Gastrocnemius medialis (tissue), 4 donors: ENCODE results near the gene GRPR. TPM values are rescaled to one million over a fixed set of nuclear protein-coding genes. Genes with fewer than 3 reads are reported as not detected.

Experiments used
- ATAC-seq, 2 donors: fragments of 150-250 bp; one replicate each; pipeline ENCODE4 v1.9.1; 2016
- DNase-seq, 2 donors: peaks; one replicate each; pipeline ENCODE4 v3.0.0-alpha.2; 2019
- H3K27ac ChIP-seq, 4 donors: fragments of 200-600 bp; sonication (generic); 1 replicate in 1 of 4; 2 replicates in 3 of 4; pipeline ENCODE4 v1.5.1; 2016 to 2018; ENCODE audit warnings: mild to moderate bottlenecking in 2 of 4, moderate library complexity in 1 of 4
- H3K27me3 ChIP-seq, 3 donors: fragments of 200-600 bp; sonication (generic) in 2 of 3; 1 replicate in 1 of 3; 2 replicates in 2 of 3; pipeline versions ENCODE4 v1.5.1 to v1.6.0; 2016 to 2019; ENCODE audit warnings: mild to moderate bottlenecking in 1 of 3, moderate library complexity in 1 of 3
- H3K36me3 ChIP-seq, 2 donors: fragments of 200-600 bp; sonication (generic) in 1 of 2; one replicate each; pipeline ENCODE4 v1.5.1; 2017 to 2018
- H3K4me1 ChIP-seq, 2 donors: fragments of 200-600 bp; sonication (generic) in 1 of 2; one replicate each; pipeline ENCODE4 v1.5.1; 2016 to 2017; ENCODE audit warnings: mild to moderate bottlenecking in 2 of 2
- H3K4me3 ChIP-seq, 4 donors: fragments of 200-600 bp; sonication (generic) in 3 of 4; 1 replicate in 1 of 4; 2 replicates in 3 of 4; pipeline ENCODE4 v1.5.1; 2016 to 2019; ENCODE audit warnings: mild to moderate bottlenecking in 2 of 4
- H3K9me3 ChIP-seq, 3 donors: fragments of 200-600 bp; sonication (generic) in 2 of 3; 1 replicate in 1 of 3; 2 replicates in 2 of 3; pipeline ENCODE4 v1.5.1; 2016 to 2019
- POLR2A ChIP-seq, 2 donors: fragments of 450-650 bp; IDR thresholded peaks; one replicate each; pipeline ENCODE4 v1.6.1; 2017; ENCODE audit warnings: antibody characterized with exemption in 2 of 2, mild to moderate bottlenecking in 2 of 2, moderate library complexity in 2 of 2
- in situ Hi-C, 4 donors: fragments of 200-750 bp; cut with MboI; loops; one replicate each; pipeline versions ENCODE4 v1.15.0 to v1.8.0; 2017; ENCODE audit warnings: low sequenced_read_pairs in 4 of 4
- intact Hi-C: fragments of 100-400 bp; cut with DNase I; formaldehyde crosslinking; loops from one replicate; pipeline ENCODE4 v1.15.1; 2023; ENCODE audit warnings: low total_unique reads
- total RNA-seq, 4 donors: library from RNA; depleted of rRNA; stranded (reverse); fragments of >200 nt; gene quantifications; one replicate each; pipeline versions ENCODE4 v1.1.0 to v1.2.3, GENCODE V29; 2016
- TF ChIP-seq, protein P1 (sequence below), 5 experiments: fragments of 450-650 bp in 3 of 5; fragments of 200-600 bp in 2 of 5; sonication (generic) in 2 of 5; IDR thresholded peaks in 4 of 5; conservative IDR thresholded peaks in 1 of 5; 1 replicate in 4 of 5; 2 replicates in 1 of 5; pipeline ENCODE4 v1.5.1; 2016 to 2019; ENCODE audit warnings: antibody characterized with exemption in 5 of 5, mild to moderate bottlenecking in 3 of 5, moderate library complexity in 3 of 5

GRPR gene
- total RNA-seq, 4 donors from 2014 or later = not detected

- no peaks in the 10 kb centered on the region for H3K4me1 ChIP-seq
- H3K27ac ChIP-seq = no peak overlapping the region
Observed at GRCh38 chrX:16125520-16126149, 2.3 kb downstream of the GRPR start.

DNA sequence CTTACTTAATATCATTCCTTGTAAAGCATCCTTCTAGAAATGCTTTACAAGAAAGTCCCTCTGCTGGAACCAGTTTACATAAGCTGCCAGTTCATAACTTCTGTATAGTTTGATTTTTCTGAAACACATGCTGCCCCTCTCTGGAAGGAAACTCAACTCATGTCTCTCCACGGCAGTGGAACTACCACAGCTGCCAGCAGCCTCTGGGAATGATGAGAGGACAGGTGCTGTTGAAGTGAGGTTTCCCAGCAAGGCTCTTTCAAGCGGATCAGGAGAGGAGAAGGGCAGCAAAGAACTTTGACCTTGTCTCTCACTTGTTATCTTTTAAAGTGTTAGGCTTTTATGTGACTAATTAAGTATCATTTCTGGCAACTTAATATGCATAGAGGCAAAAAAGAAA, 7.3 kb downstream of the GRPR start:
- intact Hi-C loops (no loop called here), in situ Hi-C loops (no loop called here)
- TF ChIP-seq, protein P1, sequence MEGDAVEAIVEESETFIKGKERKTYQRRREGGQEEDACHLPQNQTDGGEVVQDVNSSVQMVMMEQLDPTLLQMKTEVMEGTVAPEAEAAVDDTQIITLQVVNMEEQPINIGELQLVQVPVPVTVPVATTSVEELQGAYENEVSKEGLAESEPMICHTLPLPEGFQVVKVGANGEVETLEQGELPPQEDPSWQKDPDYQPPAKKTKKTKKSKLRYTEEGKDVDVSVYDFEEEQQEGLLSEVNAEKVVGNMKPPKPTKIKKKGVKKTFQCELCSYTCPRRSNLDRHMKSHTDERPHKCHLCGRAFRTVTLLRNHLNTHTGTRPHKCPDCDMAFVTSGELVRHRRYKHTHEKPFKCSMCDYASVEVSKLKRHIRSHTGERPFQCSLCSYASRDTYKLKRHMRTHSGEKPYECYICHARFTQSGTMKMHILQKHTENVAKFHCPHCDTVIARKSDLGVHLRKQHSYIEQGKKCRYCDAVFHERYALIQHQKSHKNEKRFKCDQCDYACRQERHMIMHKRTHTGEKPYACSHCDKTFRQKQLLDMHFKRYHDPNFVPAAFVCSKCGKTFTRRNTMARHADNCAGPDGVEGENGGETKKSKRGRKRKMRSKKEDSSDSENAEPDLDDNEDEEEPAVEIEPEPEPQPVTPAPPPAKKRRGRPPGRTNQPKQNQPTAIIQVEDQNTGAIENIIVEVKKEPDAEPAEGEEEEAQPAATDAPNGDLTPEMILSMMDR (IDR thresholded peaks at IDR 0.05 in 4 of 5, conservative IDR thresholded peaks at IDR 0.05 in 1 of 5) = no peak
- no peak for TF ChIP-seq POLR2A (IDR thresholded peaks at IDR 0.05)
- ATAC-seq (no peak), DNase-seq (no peak)
- no peaks in the 10 kb centered on the region for H3K27me3 ChIP-seq
- H3K36me3 ChIP-seq = no peaks in the 10 kb centered on the region
- no peaks in the 10 kb centered on the region for H3K9me3 ChIP-seq
- no peaks in the 10 kb centered on the region for H3K4me1 ChIP-seq
- H3K27ac ChIP-seq = no peak overlapping the region
- no peak overlapping the region for H3K4me3 ChIP-seq

More at GRCh38 chrX:16125520-16126149, 2.3 kb downstream of the GRPR start:
- DNase-seq (no peak), ATAC-seq (no peak)
- TF ChIP-seq POLR2A (IDR thresholded peaks at IDR 0.05) = no peak
- TF ChIP-seq, protein P1 (IDR thresholded peaks at IDR 0.05 in 4 of 5, conservative IDR thresholded peaks at IDR 0.05 in 1 of 5) = no peak
- no peaks in the 10 kb centered on the region for H3K36me3 ChIP-seq
- intact Hi-C loops = loop anchor here (10.0 kb wide), 1 partner anchor 569 kb away; no protein-coding TSS in a partner anchor
- H3K9me3 ChIP-seq = no peaks in the 10 kb centered on the region
- in situ Hi-C loops = no loop called here
- H3K27me3 ChIP-seq = no peaks in the 10 kb centered on the region
- H3K4me3 ChIP-seq = no peak overlapping the region

DNA sequence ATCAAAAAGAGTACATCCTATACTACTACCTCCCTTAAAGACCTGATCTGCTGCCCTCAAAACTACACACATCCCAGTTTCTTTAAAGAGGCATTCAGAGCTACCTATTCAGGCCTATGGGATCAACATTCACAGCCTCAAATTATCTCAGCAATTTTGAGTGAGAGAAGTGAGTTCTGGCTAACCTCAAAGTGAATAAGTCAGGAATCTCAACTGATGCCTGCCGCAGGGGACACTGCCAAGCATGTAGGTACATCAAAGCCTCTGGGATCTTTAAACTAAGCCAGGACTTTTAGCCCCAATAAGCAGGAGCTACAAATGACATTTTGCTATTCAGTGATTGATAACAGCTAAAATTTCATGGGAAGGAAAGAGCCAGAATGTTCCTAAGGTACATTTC, 11.6 kb downstream of the GRPR start:
- no peak for ATAC-seq
- Histone ChIP-seq H3K27ac (no peak overlapping the region), H3K4me3 (no peak overlapping the region), H3K9me3 (no peaks in the 10 kb centered on the region), H3K4me1 (no peaks in the 10 kb centered on the region), H3K27me3 (no peaks in the 10 kb centered on the region), H3K36me3 (no peaks in the 10 kb centered on the region)
- TF ChIP-seq, protein P1 (IDR thresholded peaks at IDR 0.05 in 4 of 5, conservative IDR thresholded peaks at IDR 0.05 in 1 of 5) = no peak
- TF ChIP-seq POLR2A (IDR thresholded peaks at IDR 0.05) = no peak
- intact Hi-C loops (no loop called here), in situ Hi-C loops (no loop called here)
- DNase-seq = no peak

DNA sequence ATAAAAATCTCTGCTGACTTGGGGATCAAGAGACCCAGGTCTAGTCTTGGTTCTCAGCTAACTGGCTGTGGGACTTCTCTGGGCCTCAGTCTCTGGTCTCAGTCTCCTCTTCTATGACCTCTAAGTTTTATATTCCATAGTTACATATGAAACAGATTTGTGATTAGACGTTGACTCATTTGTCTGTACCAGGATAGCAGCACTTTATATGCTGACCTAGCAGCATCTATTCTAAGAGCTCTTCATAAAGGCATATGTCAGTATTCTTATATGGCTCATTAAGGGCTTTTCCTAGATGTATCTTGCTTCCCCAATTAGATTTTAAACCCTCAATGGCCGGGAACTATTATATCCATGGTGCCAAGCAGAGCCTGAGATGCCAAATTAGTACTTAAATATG, 12.7 kb downstream of the GRPR start:
- H3K36me3 ChIP-seq = no peaks in the 10 kb centered on the region
- intact Hi-C loops = no loop called here
- no peaks in the 10 kb centered on the region for H3K9me3 ChIP-seq
- no peaks in the 10 kb centered on the region for H3K27me3 ChIP-seq
- DNase-seq (no peak), ATAC-seq (no peak)
- in situ Hi-C loops = no loop called here
- no peak overlapping the region for H3K27ac ChIP-seq
- TF ChIP-seq POLR2A (IDR thresholded peaks at IDR 0.05) = no peak
- TF ChIP-seq, protein P1 (IDR thresholded peaks at IDR 0.05 in 4 of 5, conservative IDR thresholded peaks at IDR 0.05 in 1 of 5) = no peak
- H3K4me3 ChIP-seq = no peak overlapping the region
- H3K4me1 ChIP-seq = no peaks in the 10 kb centered on the region
